ENCODE measurements around the gene CST7. TPM values are rescaled to one million over a fixed set of nuclear protein-coding genes. Genes with fewer than 3 reads are reported as not detected.

CST7 gene
- total RNA-seq, 1 experiment from 2014 or later, result not detected

- no peak overlapping the region for H2AK5ac ChIP-seq (ENCODE audit: insufficient read length, low read length)
- peaks cover 11% of the 10 kb centered on the region; the same call in 1 of the 2 replicates for H3K27me3 Mint-ChIP-seq (ENCODE audit: low read depth)
- H4K91ac ChIP-seq (ENCODE audit: insufficient read length, low read depth, low read length), result no peak overlapping the region
- no peak overlapping the region for H2BK120ac ChIP-seq (ENCODE audit: low read depth, low read length, poor library complexity, severe bottlenecking)
- no peaks in the 10 kb centered on the region for H3K79me1 ChIP-seq (ENCODE audit: insufficient read depth, low read depth, low read length, poor library complexity, severe bottlenecking)
- no peak overlapping the region for H3T11ph ChIP-seq (ENCODE audit: low read length)
- H3K4me1 Mint-ChIP-seq, result peaks cover 24 to 31% of the 10 kb centered on the region in 2 experiments
- H2BK5ac ChIP-seq (ENCODE audit: insufficient read length, low read length), result no peak overlapping the region
- WGBS (ENCODE audit: extremely low coverage, insufficient read length, low lambda C conversion rate), result no CpG with 5 or more reads among the region's 2 CpGs
- H3K14ac ChIP-seq (ENCODE audit: insufficient read depth, low read length), result no peak overlapping the region
- no peak for TF ChIP-seq CTCF (conservative IDR thresholded peaks at IDR 0.05)
- H2AFZ ChIP-seq (ENCODE audit: low read length), result no peak overlapping the region
- H4K20me1 ChIP-seq (ENCODE audit: control insufficient read depth, insufficient read depth, insufficient read length), result peaks cover 2% of the 10 kb centered on the region
- H3K4me2 ChIP-seq (ENCODE audit: insufficient read depth, insufficient read length, low read length), result peak overlapping the region; percentile 73
- no peak overlapping the region for H4K5ac ChIP-seq (ENCODE audit: insufficient read length, low read depth, low read length)
- H3K27ac Mint-ChIP-seq, result no peak overlapping the region
- H3K79me2 ChIP-seq (ENCODE audit: insufficient read depth, low read length), result peaks cover 11% of the 10 kb centered on the region; the same call in 1 of the 2 replicates
- no peak overlapping the region for H3K4ac ChIP-seq (ENCODE audit: low read depth, low read length)
- H3K9ac ChIP-seq (ENCODE audit: extremely low read depth, insufficient read length, low read length), result no peak overlapping the region
- H3K4me3 Mint-ChIP-seq, result peak overlapping the region; percentile 93 to 96
- no peak overlapping the region for H2BK20ac ChIP-seq (ENCODE audit: low read depth, low read length, poor library complexity, severe bottlenecking)
- no peaks in the 10 kb centered on the region for H3K9me3 ChIP-seq (ENCODE audit: control insufficient read depth, low read depth, low read length)
- peaks cover 8% of the 10 kb centered on the region for H3K23me2 ChIP-seq (ENCODE audit: insufficient read length, low read depth, low read length, poor library complexity, severe bottlenecking)
- no peak overlapping the region for H2BK12ac ChIP-seq (ENCODE audit: insufficient read length, low read depth, low read length)
- no peaks in the 10 kb centered on the region for H3K27me3 ChIP-seq (ENCODE audit: insufficient read depth, low read length)
- peak; percentile 17 for DNase-seq
- H3K4me1 ChIP-seq (ENCODE audit: insufficient read depth, low read length), result peaks cover 4% of the 10 kb centered on the region; the same call in 1 of the 2 replicates
- H3K36me3 Mint-ChIP-seq (ENCODE audit: insufficient read depth in 1 of 3, low read depth in 3 of 3), result peaks cover 0 to 4% (median 2%) of the 10 kb centered on the region in 3 experiments; a peak in 1 of 7 replicates
- H2BK15ac ChIP-seq (ENCODE audit: low read depth, low read length), result no peak overlapping the region
- H3K56ac ChIP-seq (ENCODE audit: insufficient read length, low read depth, low read length), result no peak overlapping the region
- no peak overlapping the region for H3K23ac ChIP-seq (ENCODE audit: insufficient read length, low read depth, low read length)
- H4K8ac ChIP-seq (replicated peaks; ENCODE audit: insufficient read length, low read depth, low read length), result no peak overlapping the region
- H3K27ac ChIP-seq (ENCODE audit: insufficient read length, low read depth, low read length), result no peak overlapping the region
- no peak overlapping the region for H3K18ac ChIP-seq (ENCODE audit: insufficient read length, low read depth, low read length)
- H3K9me3 Mint-ChIP-seq, result no peaks in the 10 kb centered on the region
Observed at GRCh38 chr20:24990810-24991252, 41.8 kb downstream of the CST7 start.
